A549 (cell line): ENCODE measurements around the gene PAM. TPM values are rescaled to one million over a fixed set of nuclear protein-coding genes. Genes with fewer than 3 reads are reported as not detected.

Source experiments
- ATAC-seq, 2 experiments: fragments of 200-7000 bp in 1 of 2; fragments of >200 bp in 1 of 2; cut with Nextera tagmentation in 1 of 2; cut with Tn5 transposase in 1 of 2; 3 replicates each; pipeline versions ENCODE4 v1.8.0 to v1.9.1; 2018 to 2020; ENCODE audit warnings: mild to moderate bottlenecking in 1 of 2, moderate library complexity in 1 of 2
- CTCF ChIA-PET: fragments of 300-600 bp; sonication (Branson Sonifier 250); formaldehyde crosslinking; extraction: SDS; loops from one replicate; lab custom pipeline; 2021; ENCODE audit warnings: antibody characterized with exemption, inconsistent platforms; lab: Yijun Ruan, JAX
- POLR2A ChIA-PET: fragments of 350-600 bp; formaldehyde crosslinking; extraction: SDS; loops from one replicate; lab custom pipeline; 2021; ENCODE audit warnings: antibody characterized with exemption, inconsistent platforms; lab: Yijun Ruan, JAX
- DNase-seq, 2 experiments: peaks; one replicate each; pipeline versions ENCODE4 v3.0.0 to v3.0.0-alpha.2; 2011 to 2016; ENCODE audit warnings: low read depth in 1 of 2, low spot score in 1 of 2
- FAIRE-seq: peaks from 2 replicates; lab custom pipeline; 2011; peaks lifted over from hg19 to GRCh38; lab: Jason Lieb, UNC
- H3K27ac ChIP-seq, 2 experiments: fragments of >200 bp; sonication (Bioruptor Twin); formaldehyde crosslinking; 3 replicates each; pipeline ENCODE4 v1.5.1; 2016 to 2017
- H3K4me1 ChIP-seq: fragments of >200 bp; sonication (Bioruptor Twin); formaldehyde crosslinking; 3 replicates; pipeline ENCODE4 v1.6.1; 2016
- H3K4me2 ChIP-seq: fragments of >200 bp; sonication (Bioruptor Twin); formaldehyde crosslinking; 3 replicates; pipeline ENCODE4 v1.6.1; 2016
- H3K4me3 ChIP-seq: fragments of >200 bp; sonication (Bioruptor Twin); formaldehyde crosslinking; 3 replicates; pipeline ENCODE4 v1.5.1; 2016
- H3K9me3 ChIP-seq: fragments of >200 bp; sonication (Bioruptor Twin); formaldehyde crosslinking; 3 replicates; pipeline ENCODE4 v1.6.1; 2016
- BHLHE40 ChIP-seq: IDR thresholded peaks from 2 replicates; pipeline ENCODE4 v1.6.1; 2012; ENCODE audit warnings: low read depth, low read length, inconsistent platforms
- CBX2 ChIP-seq: fragments of 200-600 bp; sonication (generic); IDR thresholded peaks from 2 replicates; pipeline ENCODE4 v1.6.1; 2016; ENCODE audit warnings: low read depth, mild to moderate bottlenecking, borderline replicate concordance
- CHD2 ChIP-seq: fragments of 150-350 bp; IDR thresholded peaks from 2 replicates; pipeline ENCODE4 v1.6.1; 2014; ENCODE audit warnings: low read length; ENCODE audit not compliant: partially characterized antibody
- EHMT2 ChIP-seq: fragments of 200-600 bp; sonication (generic); IDR thresholded peaks from 2 replicates; pipeline ENCODE4 v1.6.1; 2016; ENCODE audit warnings: antibody characterized with exemption, low read depth, mild to moderate bottlenecking, moderate library complexity
- EP300 ChIP-seq, 2 experiments: fragments of >200 bp; sonication (Bioruptor Twin); formaldehyde crosslinking; IDR thresholded peaks; 2 replicates in 1 of 2; 3 replicates in 1 of 2; pipeline ENCODE4 v1.6.1; 2016 to 2017
- FOSB ChIP-seq: fragments of 250-450 bp; sonication (Bioruptor Pico); IDR thresholded peaks from 2 replicates; pipeline ENCODE4 v1.5.0; 2020; ENCODE audit warnings: mild to moderate bottlenecking, moderate library complexity
- GATA3 ChIP-seq: IDR thresholded peaks from 2 replicates; pipeline ENCODE4 v1.6.1; 2012; ENCODE audit warnings: borderline replicate concordance
- HDAC2 ChIP-seq: fragments of 200-600 bp; sonication (generic); IDR thresholded peaks from 2 replicates; pipeline ENCODE4 v1.6.1; 2016
- HES2 ChIP-seq: fragments of >200 bp; sonication (Bioruptor Twin); formaldehyde crosslinking; IDR thresholded peaks from 2 replicates; pipeline ENCODE4 v1.6.1; 2016
- HEYL ChIP-seq: fragments of 250-450 bp; sonication (Bioruptor Pico); IDR thresholded peaks from 2 replicates; pipeline ENCODE4 v1.8.0; 2021; ENCODE audit warnings: mild to moderate bottlenecking, moderate library complexity
- HOXA7 ChIP-seq: fragments of 250-450 bp; sonication (Bioruptor Pico); IDR thresholded peaks from 2 replicates; pipeline ENCODE4 v1.5.0; 2020; ENCODE audit warnings: mild to moderate bottlenecking, moderate library complexity
- HOXB5 ChIP-seq: fragments of 250-450 bp; sonication (Bioruptor Pico); IDR thresholded peaks from 2 replicates; pipeline ENCODE4 v1.5.0; 2020; ENCODE audit warnings: mild to moderate bottlenecking, moderate library complexity
- JUN ChIP-seq, 2 experiments: fragments of >200 bp; sonication (Bioruptor Twin); formaldehyde crosslinking; IDR thresholded peaks; 2 replicates in 1 of 2; 3 replicates in 1 of 2; pipeline ENCODE4 v1.6.1; 2016 to 2017
- KDM1A ChIP-seq: fragments of 200-600 bp; sonication (generic); IDR thresholded peaks from 2 replicates; pipeline ENCODE4 v1.6.1; 2016; ENCODE audit warnings: low read depth, mild to moderate bottlenecking
- MAFK ChIP-seq: fragments of 450-650 bp; IDR thresholded peaks from 2 replicates; pipeline ENCODE4 v1.6.1; 2014; ENCODE audit not compliant: partially characterized antibody
- MYC ChIP-seq: IDR thresholded peaks from 2 replicates; pipeline ENCODE4 v1.6.1; 2012; ENCODE audit warnings: mild to moderate bottlenecking, inconsistent platforms, low read length, improper control_type of control experiment, borderline replicate concordance
- PHF8 ChIP-seq: fragments of 200-600 bp; sonication (generic); IDR thresholded peaks from 2 replicates; pipeline ENCODE4 v1.6.1; 2016; ENCODE audit warnings: low read depth, mild to moderate bottlenecking, antibody characterized with exemption, moderate library complexity, borderline replicate concordance
- RAD21 ChIP-seq, 2 experiments: fragments of >200 bp in 1 of 2; sonication (Bioruptor Twin) in 1 of 2; formaldehyde crosslinking in 1 of 2; IDR thresholded peaks in 1 of 2; conservative IDR thresholded peaks in 1 of 2; 2 replicates in 1 of 2; 3 replicates in 1 of 2; pipeline ENCODE4 v1.6.1; 2012 to 2018; ENCODE audit warnings: inconsistent platforms in 1 of 2
- RARB ChIP-seq: fragments of 250-450 bp; sonication (Bioruptor Pico); IDR thresholded peaks from 2 replicates; pipeline ENCODE4 v1.8.0; 2021; ENCODE audit warnings: mild to moderate bottlenecking, moderate library complexity
- RCOR1 ChIP-seq: fragments of 150-350 bp; IDR thresholded peaks from 2 replicates; pipeline ENCODE4 v1.6.1; 2014; ENCODE audit warnings: antibody characterized with exemption, low read length, low read depth
- REST ChIP-seq: fragments of 200-600 bp; sonication (generic); IDR thresholded peaks from 2 replicates; pipeline ENCODE4 v1.6.1; 2016; ENCODE audit warnings: antibody characterized with exemption, mild to moderate bottlenecking, moderate library complexity
- RFX5 ChIP-seq: fragments of 450-650 bp; IDR thresholded peaks from 2 replicates; pipeline ENCODE4 v1.7.1; 2014; ENCODE audit warnings: antibody characterized with exemption, mild to moderate bottlenecking, moderate library complexity
- RNF2 ChIP-seq: fragments of 200-600 bp; sonication (generic); IDR thresholded peaks from 2 replicates; pipeline ENCODE4 v1.6.1; 2016; ENCODE audit warnings: low read depth, mild to moderate bottlenecking, antibody characterized with exemption, moderate library complexity, borderline replicate concordance
- TP53 ChIP-seq: fragments of 250-450 bp; sonication (Bioruptor Pico); IDR thresholded peaks from 2 replicates; pipeline ENCODE4 v1.5.0; 2021; ENCODE audit warnings: mild to moderate bottlenecking, moderate library complexity
- USF2 ChIP-seq: fragments of 450-650 bp; IDR thresholded peaks from 2 replicates; pipeline ENCODE4 v1.6.1; 2014; ENCODE audit warnings: antibody characterized with exemption
- ZC3H11A ChIP-seq: fragments of 450-650 bp; IDR thresholded peaks from 2 replicates; pipeline ENCODE4 v1.6.1; 2014; ENCODE audit warnings: antibody characterized with exemption, mild to moderate bottlenecking
- ZNF302 ChIP-seq: fragments of 250-450 bp; sonication (Bioruptor Pico); IDR thresholded peaks from 2 replicates; pipeline ENCODE4 v1.9.0; 2021; ENCODE audit warnings: inconsistent platforms, mild to moderate bottlenecking, moderate library complexity
- ZSCAN20 ChIP-seq: fragments of 250-450 bp; sonication (Bioruptor Pico); IDR thresholded peaks from 2 replicates; pipeline ENCODE4 v1.8.0; 2022; ENCODE audit warnings: mild to moderate bottlenecking, moderate library complexity
- WGBS: methylation state at CpG from one replicate; pipeline ENCODE4 v1.1.6; 2017; ENCODE audit errors: missing lambda C conversion rate; 5-methylcytosine and 5-hydroxymethylcytosine counted together
- polyA plus RNA-seq, 4 experiments: library from polyadenylated mRNA; depleted of rRNA in 3 of 4; stranded (reverse); fragments of >200 nt; fragmentation: RNase III in 1 of 4; extraction: RNeasy Plus Mini Kit Qiagen cat#74134 plus additional on column Dnase treatment in 1 of 4; gene quantifications; 2 replicates in 3 of 4; 3 replicates in 1 of 4; pipeline ENCODE4 v1.2.3, GENCODE V29; 2011 to 2017

PAM gene
- polyA plus RNA-seq, 2 of the 4 experiments (the other 2 are of a cell fraction): 21.5 to 25.1 TPM

- CTCF ChIA-PET: interaction anchor here (1.5 kb wide), 1 partner anchor 18 kb away, joined by 7 read pairs; no protein-coding TSS in a partner anchor
- TF ChIP-seq MAFK: no peak
- no peak for TF ChIP-seq ZSCAN20
- no peak for TF ChIP-seq RFX5
- no peak for TF ChIP-seq KDM1A
- TF ChIP-seq TP53 (CRISPR knock-in tag): no peak
- TF ChIP-seq RARB: no peak
- TF ChIP-seq CHD2: no peak
- no peak for TF ChIP-seq CBX2
- no peak for TF ChIP-seq HOXA7
- no peak for TF ChIP-seq ZC3H11A
- no peak for TF ChIP-seq MYC
- no peak for TF ChIP-seq RCOR1
- no peak for TF ChIP-seq HDAC2
- TF ChIP-seq EHMT2: no peak
- no peak for ATAC-seq
- H3K4me2 ChIP-seq: peak overlapping the region; percentile 43; the same call in 1 of the 3 replicates
- 51% methylated on average over 4 of the region's 4 CpGs for WGBS
- H3K4me3 ChIP-seq: no peak overlapping the region
- H3K9me3 ChIP-seq: no peaks in the 10 kb centered on the region
- no peak for FAIRE-seq
- peaks cover 5% of the 10 kb centered on the region; the same call in 1 of the 3 replicates for H3K4me1 ChIP-seq
- no peak overlapping the region for H3K27ac ChIP-seq
- POLR2A ChIA-PET: no interaction called here
- no peak for DNase-seq
These were observed 7.6 kb downstream of the PAM start for GRCh38 chr5:102762562-102763227.

GRCh38 chr5:102763734-102764133 lies 8.6 kb downstream of the PAM start:
- WGBS: 34% methylated on average over 5 of the region's 5 CpGs
- H3K4me2 ChIP-seq: no peak overlapping the region
- no peak overlapping the region for H3K27ac ChIP-seq
- DNase-seq: no peak
- no peak for TF ChIP-seq HES2
- no peak for TF ChIP-seq RAD21 (conservative IDR thresholded peaks at IDR 0.05 in 1 of 2, IDR thresholded peaks at IDR 0.05 in 1 of 2)
- TF ChIP-seq HEYL (CRISPR knock-in tag): no peak
- no peak for TF ChIP-seq FOSB (CRISPR knock-in tag)
- TF ChIP-seq USF2: no peak
- no peak for TF ChIP-seq RCOR1
- TF ChIP-seq, all 56 proteins: peak for 0
- ChIA-PET POLR2A (no interaction called here), CTCF (interaction anchor here (1.5 to 1.6 kb wide), 2 partner anchors 17 kb away, joined by 5 to 7 read pairs; no protein-coding TSS in a partner anchor)
- Histone ChIP-seq H3K9me3 (no peaks in the 10 kb centered on the region), H3K4me3 (no peak overlapping the region), H3K4me1 (peaks cover 5% of the 10 kb centered on the region; the same call in 1 of the 3 replicates)
- ATAC-seq (no peak), FAIRE-seq (no peak)

- H3K4me3 ChIP-seq: no peak overlapping the region
- ChIA-PET CTCF (interaction anchor here (1.6 kb wide), 1 partner anchor 16 kb away, joined by 5 read pairs; no protein-coding TSS in a partner anchor), POLR2A (no interaction called here)
- peaks cover 5% of the 10 kb centered on the region; the same call in 1 of the 3 replicates for H3K4me1 ChIP-seq
- no peak overlapping the region for H3K4me2 ChIP-seq
- TF ChIP-seq HOXA7: no peak
- TF ChIP-seq MAFK: no peak
- no peak for TF ChIP-seq ZNF302 (CRISPR knock-in tag)
- no peak for TF ChIP-seq HOXB5 (CRISPR knock-in tag)
- no peak for TF ChIP-seq RNF2
- TF ChIP-seq JUN (IDR thresholded peaks at IDR 0.05): no peak
- TF ChIP-seq REST: no peak
- no peak for TF ChIP-seq GATA3
- TF ChIP-seq PHF8: no peak
- no peak for TF ChIP-seq USF2
- no peak for TF ChIP-seq EHMT2
- no peak for TF ChIP-seq BHLHE40
- TF ChIP-seq EP300 (IDR thresholded peaks at IDR 0.05): no peak
- TF ChIP-seq KDM1A: no peak
- TF ChIP-seq CBX2: no peak
- TF ChIP-seq, all 56 proteins: peak for 0
- 59% methylated on average over 7 of the region's 7 CpGs for WGBS
- Histone ChIP-seq H3K9me3 (no peaks in the 10 kb centered on the region), H3K27ac (no peak overlapping the region)
- no peak for FAIRE-seq
- DNase-seq: no peak
- ATAC-seq: no peak
These were observed 9.4 kb downstream of the PAM start for GRCh38 chr5:102764381-102765004.
